K562 (cell line): ENCODE results near the gene IL17RA. TPM values are rescaled to one million over a fixed set of nuclear protein-coding genes. Genes with fewer than 3 reads are reported as not detected.

Experiments
- ATAC-seq: fragments of 200-7000 bp; cut with Tn5 transposase; 3 replicates; pipeline ENCODE4 v1.9.1; 2020; ENCODE audit warnings: moderate library complexity
- BruUV-seq: library from RNA; stranded (reverse); fragments of 400-500 nt; replicated peaks from 2 replicates; lab custom pipeline; 2021; lab: Mats Ljungman, UMichigan
- CTCF ChIA-PET: fragments of 300-600 bp; formaldehyde crosslinking; extraction: SDS; loops from one replicate; lab custom pipeline; 2021; ENCODE audit warnings: low intra/inter-chr PET ratio; lab: Yijun Ruan, JAX
- POLR2A ChIA-PET: fragments of 300-600, 350-650 bp; sonication (Branson Sonifier 250); formaldehyde crosslinking; extraction: SDS; loops from one replicate; lab custom pipeline; 2021; ENCODE audit warnings: antibody characterized with exemption, inconsistent platforms; lab: Yijun Ruan, JAX
- DNase-seq, 4 experiments: peaks; one replicate each; pipeline versions ENCODE4 v3.0.0 to v3.0.0-alpha.2; 2011 to 2018; ENCODE audit warnings: low spot score in 3 of 4, mixed read lengths in 3 of 4; ENCODE audit errors: extremely low read depth in 1 of 4
- FAIRE-seq: peaks from 2 replicates; lab custom pipeline; 2011; peaks lifted over from hg19 to GRCh38; lab: Jason Lieb, UNC
- H2AFZ ChIP-seq: 2 replicates; pipeline ENCODE4 v1.6.0; 2011; ENCODE audit warnings: low read depth, low read length, control low read depth, inconsistent platforms
- H3K27ac ChIP-seq: fragments of 200-600 bp; 3 replicates; pipeline ENCODE4 v1.8.0; 2011; ENCODE audit warnings: low read depth, mild to moderate bottlenecking, control low read depth, inconsistent platforms, low read length, moderate library complexity, mixed read lengths; ENCODE audit errors: extremely low read depth
- H3K27me3 ChIP-seq, 2 experiments: fragments of 300-600 bp in 1 of 2; 2 replicates in 1 of 2; 3 replicates in 1 of 2; pipeline versions ENCODE4 v1.6.0 to v1.8.0; 2011; ENCODE audit warnings: inconsistent platforms in 2 of 2, low read length in 2 of 2, mild to moderate bottlenecking in 1 of 2, mixed read lengths in 1 of 2, moderate library complexity in 1 of 2; ENCODE audit not compliant: control insufficient read depth in 2 of 2, insufficient read depth in 2 of 2
- H3K36me3 ChIP-seq: fragments of 300-600 bp; 3 replicates; pipeline ENCODE4 v1.8.0; 2011; ENCODE audit warnings: mild to moderate bottlenecking, low read length, inconsistent platforms; ENCODE audit not compliant: control insufficient read depth, insufficient read depth
- H3K4me1 ChIP-seq, 2 experiments: fragments of 200-600 bp in 1 of 2; replicated peaks in 1 of 2; 2 replicates in 1 of 2; 3 replicates in 1 of 2; pipeline versions ENCODE4 v1.5.1 to v1.8.0; 2011; ENCODE audit warnings: inconsistent platforms in 2 of 2, low read length in 2 of 2, mild to moderate bottlenecking in 1 of 2, mixed read lengths in 1 of 2, moderate library complexity in 1 of 2; ENCODE audit not compliant: control insufficient read depth in 2 of 2, insufficient read depth in 2 of 2
- H3K4me2 ChIP-seq: 2 replicates; pipeline ENCODE4 v1.6.1; 2011; ENCODE audit warnings: low read length, control low read depth, inconsistent platforms, mixed read lengths; ENCODE audit not compliant: insufficient read depth
- H3K4me3 ChIP-seq: fragments of 200-600 bp; sonication (generic), shearing (Covaris generic); 2 replicates; pipeline ENCODE4 v1.5.1; 2016; ENCODE audit warnings: control low read depth, inconsistent platforms
- H3K79me2 ChIP-seq: fragments of 200-600 bp; 3 replicates; pipeline ENCODE4 v1.8.0; 2011; ENCODE audit warnings: low read length, inconsistent platforms; ENCODE audit not compliant: control insufficient read depth, insufficient read depth
- H3K9ac ChIP-seq, 2 experiments: 2 replicates each; pipeline versions ENCODE4 v1.6.0 to v1.6.1; 2011; ENCODE audit warnings: low read depth in 2 of 2, low read length in 2 of 2, control low read depth in 1 of 2, inconsistent platforms in 1 of 2, mild to moderate bottlenecking in 1 of 2, mixed read lengths in 1 of 2; ENCODE audit not compliant: insufficient read depth in 1 of 2
- H3K9me1 ChIP-seq: one replicate; pipeline ENCODE4 v1.6.0; 2011; ENCODE audit warnings: inconsistent platforms, mild to moderate bottlenecking, low read length, moderate library complexity; ENCODE audit not compliant: control insufficient read depth, insufficient read depth
- H3K9me3 ChIP-seq: replicated peaks from 2 replicates; pipeline ENCODE4 v1.5.1; 2011; ENCODE audit warnings: low read depth, low read length, inconsistent platforms; ENCODE audit not compliant: control insufficient read depth, insufficient read depth
- H4K20me1 ChIP-seq: replicated peaks from 2 replicates; pipeline ENCODE4 v1.6.1; 2011; ENCODE audit warnings: low read length, inconsistent platforms, mixed read lengths; ENCODE audit not compliant: control insufficient read depth, insufficient read depth
- BRCA1 ChIP-seq, 2 experiments: fragments of 450-650 bp in 1 of 2; sonication (generic) in 1 of 2; formaldehyde crosslinking in 1 of 2; IDR thresholded peaks; 2 replicates each; pipeline versions ENCODE4 v1.5.0 to v1.6.1; 2017 to 2020; ENCODE audit warnings: mild to moderate bottlenecking in 1 of 2, missing genetic modification reagents in 1 of 2
- CEBPB ChIP-seq: fragments of 450-650 bp; IDR thresholded peaks from 2 replicates; pipeline ENCODE4 v1.6.1; 2016; ENCODE audit warnings: missing genetic modification characterization, missing compliant biosample characterization
- CEBPG ChIP-seq, 3 experiments: fragments of 200-800 bp in 1 of 3; sonication (Bioruptor generic) in 1 of 3; sonication (generic) in 1 of 3; formaldehyde crosslinking in 1 of 3; IDR thresholded peaks in 2 of 3; conservative IDR thresholded peaks in 1 of 3; 2 replicates each; pipeline versions ENCODE4 v1.6.1 to v1.8.0; 2016 to 2022; ENCODE audit warnings: missing compliant biosample characterization in 2 of 3, missing genetic modification characterization in 2 of 3, mild to moderate bottlenecking in 1 of 3, missing genetic modification reagents in 1 of 3
- ZNF184 ChIP-seq: sonication (generic); formaldehyde crosslinking; IDR thresholded peaks from 2 replicates; pipeline ENCODE4 v1.5.0; 2020; ENCODE audit warnings: missing genetic modification reagents
- WGBS: fragments of 100-300 bp; shearing (Covaris generic); methylation state at CpG from one replicate; pipeline ENCODE4 v1.1.6; 2016; ENCODE audit warnings: low coverage, mixed read lengths; ENCODE audit not compliant: insufficient coverage; ENCODE audit errors: missing lambda C conversion rate; 5-methylcytosine and 5-hydroxymethylcytosine counted together
- in situ Hi-C: fragments of 300-500 bp; cut with MboI; formaldehyde crosslinking; loops from 4 replicates; pipeline ENCODE4 v1.15.0; 2018; ENCODE audit warnings: inconsistent platforms, mixed read lengths
- intact Hi-C: fragments of 100-400 bp; cut with micrococcal nuclease; formaldehyde crosslinking; loops from 2 replicates; pipeline ENCODE4 v1.14.2; 2022
- polyA plus RNA-seq, 8 experiments: library from polyadenylated mRNA; depleted of rRNA in 4 of 8; stranded (reverse) in 5 of 8; unstranded in 3 of 8; fragments of >200 nt; fragmentation: Nextera tagmentation in 2 of 8; fragmentation: Illumina TruSeq in 1 of 8; extraction: Ambion mirVana in 2 of 8; extraction: Trizol in 1 of 8; gene quantifications; 2 replicates each; pipeline versions ENCODE4 v1.2.1 to v1.2.3, GENCODE V29; 2011 to 2014; ENCODE audit warnings: inconsistent platforms in 1 of 8, missing spikeins in 1 of 8
- total RNA-seq, 7 experiments: library from RNA; depleted of rRNA in 6 of 7; stranded (reverse); fragments of >200 nt in 6 of 7; fragmentation: Illumina TruSeq in 2 of 7; extraction: Trizol in 2 of 7; gene quantifications; 2 replicates each; pipeline versions ENCODE4 v1.2.1 to v1.2.3, GENCODE V29; 2011 to 2021; ENCODE audit warnings: low replicate concordance in 1 of 7

The IL17RA gene
- total and polyA plus RNA-seq, 9 of the 15 experiments (the other 6 are each of a cell fraction or from before 2014, with no cell fraction given) = 0.17 to 11.8 (median 3.7) TPM

GRCh38 chr22:17077255-17077654, 7.5 kb upstream of the IL17RA start:
- FAIRE-seq = no peak
- in situ Hi-C loops = no loop called here

GRCh38 chr22:17079572-17079971, 5.2 kb upstream of the IL17RA start:
- Histone ChIP-seq H3K9me3 (no peaks in the 10 kb centered on the region), H3K27me3 (no peaks in the 10 kb centered on the region), H3K9ac (no peak overlapping the region), H2AFZ (no peak overlapping the region), H3K4me3 (no peak overlapping the region), H3K79me2 (no peaks in the 10 kb centered on the region), H3K36me3 (no peaks in the 10 kb centered on the region), H3K4me1 (peaks cover 4 to 11% of the 10 kb centered on the region in 2 experiments; a peak in 3 of 5 replicates), H4K20me1 (0 out of 2 replicates have a peak, but pooled peaks cover 3% of the 10 kb centered on the region), H3K9me1 (no peaks in the 10 kb centered on the region), H3K27ac (no peak overlapping the region), H3K4me2 (no peak overlapping the region)
- ATAC-seq = no peak
- no peak for FAIRE-seq
- in situ Hi-C loops (no loop called here), intact Hi-C loops (no loop called here)
- DNase-seq = no peak
- TF ChIP-seq CEBPB (tag) (peak; percentile 90), ZNF184 (CRISPR knock-in tag) (no peak), CEBPG (CRISPR knock-in tag; IDR thresholded peaks at IDR 0.05) (no peak), CEBPG (tag; conservative IDR thresholded peaks at IDR 0.05 in 1 of 2, IDR thresholded peaks at IDR 0.05 in 1 of 2) (peak; percentile 60 to 85; a peak in 3 of 4 replicates)
- ChIA-PET POLR2A (interaction anchor here (0.6 to 0.7 kb wide), 2 partner anchors 43 to 95 kb away, joined by 3 to 4 read pairs; no protein-coding TSS in a partner anchor), CTCF (no interaction called here)
- 47% methylated on average over 4 of the region's 4 CpGs for WGBS
- BruUV-seq = no TSS peak

More at GRCh38 chr22:17077255-17077654, 7.5 kb upstream of the IL17RA start:
- Histone ChIP-seq H3K9me3 (no peaks in the 10 kb centered on the region), H3K4me3 (no peak overlapping the region), H3K27me3 (no peaks in the 10 kb centered on the region), H4K20me1 (0 out of 2 replicates have a peak, but pooled peaks cover 3% of the 10 kb centered on the region), H3K27ac (no peak overlapping the region), H3K36me3 (no peaks in the 10 kb centered on the region), H3K9me1 (no peaks in the 10 kb centered on the region), H3K79me2 (no peaks in the 10 kb centered on the region), H3K4me2 (no peak overlapping the region), H3K9ac (no peak overlapping the region), H2AFZ (no peak overlapping the region), H3K4me1 (peaks cover 0 to 4% of the 10 kb centered on the region in 2 experiments; a peak in 1 of 5 replicates)
- POLR2A ChIA-PET = interaction anchor here (0.6 kb wide), 1 partner anchor 1044 kb away, joined by 3 read pairs; no protein-coding TSS in a partner anchor
- CTCF ChIA-PET = no interaction called here
- DNase-seq = no peak
- no TSS peak for BruUV-seq
- TF ChIP-seq BRCA1 (IDR thresholded peaks at IDR 0.05) (no peak), BRCA1 (CRISPR knock-in tag; IDR thresholded peaks at IDR 0.05) (no peak)
- no peak for ATAC-seq
- intact Hi-C loops = no loop called here
